Transverse colon (tissue), 3 donors: Measurements from ENCODE around the gene RARB.

ENCODE experiments used
- POLR2A ChIP-seq: fragments of 450-650 bp; IDR thresholded peaks from one replicate; pipeline ENCODE4 v1.6.1; 2016; ENCODE audit warnings: antibody characterized with exemption, mild to moderate bottlenecking, moderate library complexity
- TF ChIP-seq, protein P1 (sequence below), 5 experiments: fragments of 200-600 bp in 3 of 5; fragments of 450-650 bp in 2 of 5; sonication (generic) in 3 of 5; IDR thresholded peaks; 1 replicate in 2 of 5; 2 replicates in 3 of 5; pipeline ENCODE4 v1.5.1; 2016 to 2017; ENCODE audit warnings: antibody characterized with exemption in 5 of 5, inconsistent platforms in 3 of 5, mild to moderate bottlenecking in 2 of 5, moderate library complexity in 1 of 5

DNA sequence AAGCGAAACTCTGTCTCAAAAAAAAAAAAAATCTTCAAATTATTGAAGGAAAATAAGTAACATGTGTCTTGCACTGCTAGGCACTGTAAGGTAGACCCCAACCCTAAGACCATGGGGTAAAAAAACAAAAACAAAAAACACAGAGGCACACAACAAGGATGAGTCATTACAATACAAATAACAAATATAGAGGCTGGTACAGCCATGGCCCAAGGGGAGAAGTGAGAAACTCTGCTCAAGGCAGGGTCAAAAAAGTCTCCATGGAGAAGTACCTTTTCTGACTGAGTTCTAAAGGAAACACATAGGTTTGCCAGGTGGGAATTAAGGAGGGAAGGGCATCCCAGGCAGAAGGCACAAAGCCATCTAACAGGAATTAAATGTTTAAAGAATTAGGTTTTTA lies 182.1 kb downstream of the RARB start:
- TF ChIP-seq, protein P1, sequence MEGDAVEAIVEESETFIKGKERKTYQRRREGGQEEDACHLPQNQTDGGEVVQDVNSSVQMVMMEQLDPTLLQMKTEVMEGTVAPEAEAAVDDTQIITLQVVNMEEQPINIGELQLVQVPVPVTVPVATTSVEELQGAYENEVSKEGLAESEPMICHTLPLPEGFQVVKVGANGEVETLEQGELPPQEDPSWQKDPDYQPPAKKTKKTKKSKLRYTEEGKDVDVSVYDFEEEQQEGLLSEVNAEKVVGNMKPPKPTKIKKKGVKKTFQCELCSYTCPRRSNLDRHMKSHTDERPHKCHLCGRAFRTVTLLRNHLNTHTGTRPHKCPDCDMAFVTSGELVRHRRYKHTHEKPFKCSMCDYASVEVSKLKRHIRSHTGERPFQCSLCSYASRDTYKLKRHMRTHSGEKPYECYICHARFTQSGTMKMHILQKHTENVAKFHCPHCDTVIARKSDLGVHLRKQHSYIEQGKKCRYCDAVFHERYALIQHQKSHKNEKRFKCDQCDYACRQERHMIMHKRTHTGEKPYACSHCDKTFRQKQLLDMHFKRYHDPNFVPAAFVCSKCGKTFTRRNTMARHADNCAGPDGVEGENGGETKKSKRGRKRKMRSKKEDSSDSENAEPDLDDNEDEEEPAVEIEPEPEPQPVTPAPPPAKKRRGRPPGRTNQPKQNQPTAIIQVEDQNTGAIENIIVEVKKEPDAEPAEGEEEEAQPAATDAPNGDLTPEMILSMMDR (IDR thresholded peaks at IDR 0.05), result no peak
- TF ChIP-seq POLR2A, result no peak
